GM04504 (cell line): ENCODE data around the gene LSP1.

Experiments used
- DNase-seq: peaks from one replicate; pipeline ENCODE4 v3.0.0-alpha.2; 2012; ENCODE audit warnings: low read depth

LSP1 gene

DNA sequence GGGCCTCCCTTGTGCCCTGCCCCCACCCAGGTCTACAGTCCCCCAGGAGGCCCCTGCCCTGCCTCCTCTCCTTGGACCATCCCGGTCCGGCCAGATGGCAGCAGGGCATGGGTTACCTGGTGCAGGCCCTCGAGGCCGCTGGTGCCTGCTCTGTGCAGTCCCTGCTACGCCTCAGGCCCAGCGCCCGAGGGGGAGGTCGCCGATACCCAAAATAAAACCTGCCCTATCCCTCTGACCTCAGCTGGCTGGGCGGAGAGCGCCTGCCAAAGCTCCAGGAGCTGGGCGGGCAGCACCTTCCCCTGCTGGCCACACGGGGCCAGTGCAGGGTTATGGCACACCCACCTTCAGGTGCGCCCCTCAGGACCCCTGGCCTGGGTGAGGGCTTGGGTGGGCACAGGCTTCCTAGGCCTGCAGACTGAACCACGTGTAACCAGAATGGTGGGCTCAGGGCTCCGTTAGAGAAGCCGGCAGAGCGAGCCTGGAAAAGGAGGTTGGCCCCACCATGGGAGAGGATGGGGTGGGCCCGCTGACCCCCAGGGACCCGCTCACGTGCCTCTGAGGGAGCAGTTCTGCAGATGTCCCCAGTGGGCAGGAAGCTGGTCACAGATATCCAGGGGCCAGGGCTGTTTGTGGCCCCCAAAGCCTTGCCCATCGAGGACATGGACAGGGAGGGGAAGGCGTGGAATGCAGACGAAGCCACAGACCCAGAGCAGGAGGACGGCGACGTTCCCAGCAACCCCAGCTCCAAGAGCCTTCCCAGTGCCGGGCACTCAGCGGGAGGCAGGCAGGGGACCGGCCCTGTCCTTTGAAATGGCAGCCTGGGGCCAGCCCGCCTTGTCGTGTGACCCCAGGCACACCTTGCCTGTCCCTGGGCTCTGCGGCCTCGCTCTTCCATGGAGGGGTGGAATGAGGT lies 64.9 kb downstream of the LSP1 start:
- DNase-seq: no peak

DNA sequence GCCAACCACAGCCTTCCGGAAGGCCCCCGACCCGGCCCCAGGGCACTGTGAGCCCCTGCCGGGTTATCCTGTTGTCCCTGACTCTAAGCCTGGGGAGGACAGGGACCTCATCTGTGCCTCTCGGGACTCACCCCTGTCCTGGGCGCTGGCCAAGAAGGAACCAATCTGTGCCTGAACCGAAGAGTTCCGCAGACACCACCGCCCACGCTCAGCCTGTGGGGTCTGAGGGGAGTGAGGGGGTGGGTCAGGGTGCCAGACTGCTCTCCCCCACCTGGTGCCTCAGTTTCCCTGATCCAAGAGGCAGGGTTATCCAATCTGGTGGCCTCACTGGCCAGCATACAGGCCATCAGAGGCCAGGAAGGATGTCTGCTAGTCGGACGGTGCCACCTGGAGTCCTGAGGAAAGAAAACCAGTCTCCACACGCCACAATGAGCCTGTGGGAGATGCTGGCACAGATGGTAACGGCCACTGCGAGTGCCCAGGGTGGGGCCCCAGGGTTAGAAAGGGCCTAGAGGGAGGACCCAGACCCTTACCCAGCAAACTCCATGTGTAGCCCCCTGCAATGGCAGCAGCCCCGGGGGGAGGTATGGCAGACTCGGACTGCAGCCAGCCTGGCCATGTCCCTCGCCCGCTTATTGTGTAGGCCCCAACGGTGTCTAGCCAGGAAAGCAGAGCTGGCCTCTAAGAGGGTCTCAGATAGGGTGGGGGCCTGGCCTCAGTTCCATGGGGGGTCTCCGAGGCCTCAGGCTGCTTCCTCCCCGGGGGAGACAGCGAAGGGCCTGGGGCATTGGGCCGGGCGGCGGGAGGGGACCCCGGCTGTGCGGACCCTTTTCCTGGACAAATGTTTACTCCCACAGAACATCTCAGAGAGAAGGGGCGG lies 65.8 kb downstream of the LSP1 start:
- DNase-seq: no peak

DNA sequence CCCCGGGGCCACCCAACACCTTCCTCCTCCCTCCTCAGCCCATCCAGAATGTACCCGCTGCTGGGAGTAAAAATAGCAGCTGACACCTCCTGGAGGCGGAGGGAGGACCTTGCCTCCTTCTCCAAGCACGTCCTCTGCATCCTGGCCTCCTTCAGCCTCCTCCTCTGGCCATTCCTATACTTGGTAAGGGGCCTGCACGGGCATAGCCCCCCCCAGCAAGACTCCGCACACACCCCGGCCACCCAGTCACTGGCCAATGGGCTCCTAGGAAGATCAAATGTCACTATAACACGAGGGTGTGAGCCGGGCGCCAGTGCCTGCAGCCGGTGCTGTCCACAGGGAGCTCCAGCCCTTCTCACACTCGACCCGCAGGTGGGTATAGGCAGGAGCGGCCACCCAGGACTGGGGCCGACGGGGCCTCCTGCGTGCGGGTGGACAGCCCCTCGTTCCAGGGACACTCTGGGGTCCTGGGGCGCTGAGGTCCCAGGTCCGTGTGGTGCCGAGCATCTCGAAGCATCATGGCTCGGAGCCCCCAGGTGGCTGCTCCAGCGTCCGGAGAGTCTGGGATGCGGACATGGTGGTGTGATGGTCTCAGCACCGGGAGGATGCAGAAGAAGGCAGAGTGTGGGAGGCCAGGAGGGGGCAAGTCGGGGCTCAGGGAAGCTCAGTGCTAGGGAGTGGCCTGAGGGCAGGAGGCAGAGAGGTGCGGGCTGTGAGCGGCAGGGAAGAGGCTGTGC lies 66.7 kb downstream of the LSP1 start, which contains the start of gene TNNT3:
Gene TNNT3, plus strand, starts transcription at position 313 of the 737 bp plus-strand sequence. CDS start 3,172 bp downstream, outside the sequence.
- DNase-seq: no peak

DNA sequence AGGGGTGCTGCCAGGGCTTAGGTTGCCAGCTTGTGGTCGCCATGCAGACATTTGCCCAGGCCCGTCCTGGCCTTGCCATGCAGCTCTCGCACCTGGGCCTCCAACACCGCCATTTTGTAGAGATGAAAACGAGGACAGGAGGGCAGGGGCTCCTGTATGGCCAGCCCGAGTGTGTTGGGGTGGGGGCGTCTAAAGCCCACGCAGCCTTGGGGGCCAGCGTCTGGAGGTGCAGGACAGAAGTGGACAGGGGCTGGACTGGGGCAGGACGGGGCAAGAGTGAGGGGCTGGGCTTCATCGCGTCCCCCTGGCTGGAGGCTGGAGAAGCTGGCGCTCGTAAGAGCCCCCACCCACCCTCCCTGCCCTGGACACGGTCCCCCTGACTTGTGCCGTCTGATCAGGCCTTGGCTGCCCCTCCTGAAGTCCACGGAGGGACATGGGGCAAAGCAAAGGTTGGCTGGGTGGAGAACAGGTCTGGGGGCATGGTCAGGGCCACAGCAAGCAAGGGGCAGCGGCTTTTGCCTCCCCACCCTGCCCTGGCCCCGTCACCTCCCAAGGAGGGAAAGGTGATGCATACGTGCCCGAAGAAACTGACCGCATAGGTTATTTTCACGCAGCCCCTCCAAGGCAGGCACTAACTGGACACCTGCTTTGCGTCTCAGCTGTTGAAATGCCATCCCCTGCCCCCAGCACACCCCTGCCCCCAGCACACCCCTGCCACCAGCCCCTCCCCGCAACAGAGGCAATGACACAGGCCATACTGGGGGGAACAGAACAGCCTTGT lies 67.4 kb downstream of the LSP1 start:
- no peak for DNase-seq

DNA sequence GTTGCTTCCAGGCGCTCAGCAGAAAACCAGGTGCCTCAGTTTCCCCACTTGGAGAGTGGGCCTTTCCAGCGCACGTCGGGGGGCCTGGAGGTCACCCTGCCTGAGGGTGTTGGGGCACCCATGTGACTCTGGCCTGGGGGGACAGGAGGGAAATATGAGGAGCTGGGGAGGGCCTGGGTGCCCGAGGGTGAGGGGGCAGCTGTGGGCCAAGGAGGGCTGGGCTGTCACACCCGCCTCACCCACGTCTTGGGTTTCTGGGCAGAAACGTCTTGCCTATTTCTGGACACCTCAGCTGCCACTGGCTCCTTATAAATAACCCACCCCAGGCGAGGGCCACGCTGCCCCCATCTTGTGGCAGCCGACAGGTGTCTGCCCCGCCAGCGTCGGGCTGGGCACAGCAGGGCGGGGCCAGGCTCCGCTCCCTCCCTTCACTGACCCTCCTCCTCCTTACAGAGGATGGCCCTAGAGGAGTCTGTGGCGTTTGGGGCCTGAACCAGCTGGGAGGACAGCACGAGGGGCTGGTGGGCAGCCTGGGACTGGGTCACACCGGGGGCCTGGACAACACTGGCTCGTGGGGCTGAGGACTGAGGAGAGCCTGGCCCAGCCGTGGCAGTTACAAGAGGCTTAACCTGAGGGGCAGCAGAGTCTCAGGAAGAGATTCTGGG lies 68.2 kb downstream of the LSP1 start:
- DNase-seq: no peak

DNA sequence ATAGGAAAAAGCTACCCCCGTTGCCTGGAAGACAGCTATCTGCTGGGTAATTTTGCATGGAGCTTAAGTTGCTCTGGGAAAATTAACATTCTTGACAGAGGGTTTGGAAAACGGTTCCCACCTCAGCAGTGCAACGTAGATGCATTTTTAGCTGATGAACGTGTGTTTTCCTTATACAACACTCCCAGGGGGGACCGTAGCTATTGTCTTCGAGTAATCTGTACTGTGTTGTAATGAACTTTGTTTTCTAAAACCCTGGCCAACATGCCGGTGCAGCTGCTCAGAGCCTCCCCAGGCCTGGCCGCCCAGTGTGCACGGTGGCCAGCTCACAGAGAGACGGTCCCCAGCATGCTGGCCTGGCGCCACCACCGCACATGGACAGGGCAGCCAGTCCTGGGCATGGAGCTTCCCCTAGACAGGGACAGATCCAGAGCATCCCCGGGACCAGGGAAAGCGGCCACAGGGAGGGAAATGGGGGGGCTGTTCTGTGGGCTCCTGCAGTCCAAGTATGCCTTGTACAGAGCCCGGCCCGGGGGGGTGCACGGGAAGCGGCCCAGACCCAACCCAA lies 68.8 kb downstream of the LSP1 start:
- DNase-seq: peak; percentile 3

DNA sequence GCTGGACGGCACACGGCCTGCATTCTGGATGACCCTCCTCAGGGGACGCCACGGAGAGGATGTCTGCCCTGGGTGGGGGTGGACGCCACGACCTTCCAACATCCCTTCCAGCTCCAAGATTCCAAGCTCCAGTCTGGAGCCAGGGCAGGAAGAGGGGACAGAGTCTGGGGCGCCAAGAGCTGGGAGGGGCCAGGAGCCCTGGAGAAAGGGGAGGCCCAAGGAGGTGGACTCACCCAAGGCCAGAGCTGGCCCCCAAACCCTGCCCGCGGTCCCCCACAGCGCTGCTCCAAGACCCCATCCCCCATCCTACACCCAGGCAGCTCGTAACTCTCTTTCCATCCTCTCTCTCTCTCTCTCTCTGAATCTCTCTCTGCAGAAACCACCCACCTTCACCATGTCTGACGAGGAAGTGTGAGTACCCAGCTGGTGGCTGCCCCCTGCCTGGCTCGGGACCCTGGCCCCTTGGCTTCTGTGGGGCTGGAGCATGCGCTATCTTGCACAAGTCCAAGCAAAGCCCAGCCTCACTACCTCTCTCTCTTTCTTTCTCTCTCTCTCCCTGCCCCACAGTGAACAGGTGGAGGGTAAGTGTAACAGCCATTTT lies 69.7 kb downstream of the LSP1 start:
- no peak for DNase-seq

DNA sequence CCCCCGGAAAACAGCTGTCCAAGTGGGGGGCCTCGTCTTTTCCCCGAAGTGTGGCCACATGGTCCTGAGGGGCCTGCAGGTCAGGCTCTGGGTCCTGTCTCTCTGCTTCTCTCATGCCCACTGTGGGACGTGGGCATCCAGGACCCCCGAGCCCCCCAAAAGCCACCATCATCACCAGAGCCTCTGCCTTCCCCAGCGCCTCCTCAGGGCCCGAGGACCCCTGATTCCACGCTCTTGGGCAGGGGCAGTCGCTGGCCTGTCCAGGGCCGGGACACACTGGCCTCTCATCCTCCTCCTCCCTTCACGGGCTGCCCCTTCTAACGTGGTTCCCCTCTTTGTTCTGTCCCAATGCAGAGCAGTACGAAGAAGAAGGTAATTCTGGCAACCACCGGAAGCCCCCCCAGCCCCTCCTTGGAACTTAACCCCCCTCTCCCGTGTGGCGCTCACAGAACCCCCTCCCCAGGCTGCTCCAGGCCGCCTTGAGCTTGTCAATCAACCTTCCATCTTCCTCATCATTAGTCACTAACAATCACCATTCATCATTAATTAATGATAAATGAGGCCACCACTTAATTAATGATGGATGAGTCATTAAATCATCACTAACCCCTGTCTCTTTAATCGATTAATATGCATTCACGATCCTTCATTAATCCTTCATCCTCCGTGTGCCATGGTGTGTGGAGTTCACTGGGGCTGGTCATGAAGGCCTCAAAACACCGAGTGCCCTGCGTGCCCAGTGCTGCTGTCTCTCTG lies 70.5 kb downstream of the LSP1 start:
- no peak for DNase-seq

DNA sequence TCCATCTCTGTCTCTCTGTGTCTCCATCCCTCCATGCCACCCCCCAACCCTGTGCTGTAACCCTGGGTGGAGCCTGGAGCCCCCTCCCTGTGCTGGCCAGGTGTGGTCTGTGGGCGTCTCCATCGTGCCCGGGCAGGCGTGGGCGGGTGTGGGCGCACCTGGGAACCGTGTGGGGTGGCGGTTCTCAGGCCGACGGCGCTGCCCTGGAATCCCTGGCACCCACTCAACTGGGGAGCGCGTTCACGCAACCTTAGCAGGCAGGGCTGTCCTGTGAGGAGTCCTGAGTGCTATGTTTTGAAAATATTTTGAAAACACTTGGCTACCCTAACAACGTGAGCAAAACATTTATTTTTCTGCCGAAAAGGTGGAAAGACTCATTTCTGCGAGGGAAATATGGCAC lies 71.3 kb downstream of the LSP1 start:
- no peak for DNase-seq

DNA sequence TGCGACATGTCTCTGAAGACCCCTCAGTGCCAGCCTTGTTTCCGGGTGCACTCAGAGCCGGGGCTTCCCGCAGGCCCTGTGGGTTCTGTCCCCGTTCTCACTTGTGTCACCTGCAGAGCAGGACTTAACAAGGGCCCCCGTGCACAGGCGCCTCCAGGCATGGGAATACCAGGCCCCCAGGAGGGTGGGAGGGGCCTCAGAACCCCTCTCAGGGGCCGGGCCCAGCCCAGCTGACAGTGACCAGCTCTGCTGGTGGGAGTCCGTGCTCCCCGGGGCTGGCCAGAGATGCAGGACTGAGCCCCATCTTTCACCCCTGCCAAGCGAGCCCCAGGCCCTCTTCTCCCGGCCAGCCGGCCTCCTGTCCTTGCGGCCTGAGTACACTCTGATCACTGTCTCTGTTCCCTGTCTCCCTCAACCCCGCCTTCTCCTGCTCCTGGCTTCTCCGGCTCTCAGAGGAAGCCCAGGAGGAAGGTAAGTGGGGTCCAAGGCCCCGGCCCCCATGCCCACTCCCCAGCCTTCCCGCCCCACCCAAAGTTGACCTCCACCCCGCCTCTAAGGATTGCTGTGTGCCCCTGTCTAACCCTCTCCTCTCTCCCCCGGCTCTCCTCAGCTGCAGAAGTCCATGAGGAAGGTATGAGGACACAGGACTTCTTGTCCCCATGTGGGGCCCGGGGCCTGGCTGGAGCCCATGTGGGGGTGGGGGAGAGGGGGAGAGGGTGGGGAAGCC lies 71.9 kb downstream of the LSP1 start:
- DNase-seq: no peak

DNA sequence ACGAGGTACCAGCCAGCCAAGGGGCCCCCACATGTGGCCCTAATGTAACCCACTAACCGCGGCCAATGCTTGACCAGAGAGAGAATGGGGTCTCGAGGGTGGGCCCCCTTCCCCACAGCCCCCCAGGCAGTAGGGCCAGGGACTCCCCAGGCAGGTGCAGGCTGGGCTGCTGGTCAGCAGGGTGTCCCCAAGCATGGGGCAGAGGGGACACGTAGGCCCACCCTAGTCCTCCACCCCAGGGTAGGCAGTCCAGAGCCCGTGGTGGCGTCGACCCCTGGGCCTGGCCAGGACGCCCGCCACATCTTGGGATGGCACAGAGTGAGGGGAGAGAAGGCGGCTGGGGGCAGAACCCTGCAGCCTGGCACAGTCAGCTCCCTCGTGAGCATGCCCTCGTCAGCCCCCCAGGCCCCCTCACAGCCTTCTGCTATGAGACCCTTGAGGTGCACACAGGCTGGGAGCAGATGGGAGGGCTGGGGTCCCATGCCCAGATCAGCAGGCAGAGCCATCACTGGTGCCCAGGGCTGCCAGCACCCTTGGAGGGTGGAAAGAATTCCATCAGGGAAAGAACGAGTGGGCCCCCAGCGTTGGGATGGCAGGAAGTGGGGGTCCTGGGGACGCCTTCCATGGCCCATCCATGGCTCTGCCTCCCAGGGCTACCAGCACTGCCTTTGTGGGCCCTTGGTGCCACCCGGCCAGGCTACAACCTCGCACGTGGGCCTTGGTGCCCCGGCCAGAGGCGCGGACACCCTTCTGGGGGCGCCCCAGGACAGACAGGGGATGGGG lies 72.7 kb downstream of the LSP1 start:
- DNase-seq: no peak

DNA sequence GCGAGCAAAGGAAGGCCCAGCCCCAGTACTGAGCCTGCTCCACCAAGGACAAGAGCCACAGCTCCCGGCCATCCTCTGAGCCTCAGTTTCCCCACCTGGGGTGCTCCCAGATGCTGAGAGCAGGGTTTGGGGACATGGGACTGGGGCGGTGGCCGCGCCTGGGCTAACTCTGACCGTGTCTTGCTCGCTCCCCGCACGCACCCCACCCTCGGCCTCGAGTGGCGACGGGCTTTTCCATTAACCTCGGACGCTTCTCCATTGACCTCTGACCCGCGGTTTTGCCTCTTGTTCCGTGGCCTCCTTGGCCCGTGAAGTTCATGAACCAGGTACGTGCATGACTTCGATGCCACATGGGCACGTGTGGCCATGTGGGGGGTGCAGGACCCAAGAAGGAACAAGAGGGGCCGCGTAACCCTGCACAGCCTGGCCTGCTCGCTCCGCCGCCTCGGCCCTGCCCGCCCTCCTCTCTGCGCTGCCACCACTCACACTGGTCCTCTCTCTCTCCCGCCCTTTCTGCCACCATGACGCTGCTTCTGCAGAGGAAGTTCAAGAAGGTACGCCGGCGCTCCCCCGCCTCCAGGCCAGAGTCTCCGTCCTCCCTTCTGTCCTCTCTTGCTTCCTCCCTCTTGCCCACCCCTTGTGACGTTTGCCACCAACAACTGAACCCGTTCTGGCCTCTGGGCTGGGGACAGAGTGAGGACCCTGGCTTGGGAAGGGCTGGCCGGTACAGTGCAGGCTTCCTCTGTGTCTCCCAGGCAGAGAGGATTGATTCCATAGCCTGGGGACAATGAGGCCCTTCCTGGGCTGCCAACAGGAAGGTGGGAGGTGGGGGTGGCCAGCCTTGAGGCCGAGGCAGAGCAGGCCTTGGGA lies 73.5 kb downstream of the LSP1 start:
- no peak for DNase-seq

DNA sequence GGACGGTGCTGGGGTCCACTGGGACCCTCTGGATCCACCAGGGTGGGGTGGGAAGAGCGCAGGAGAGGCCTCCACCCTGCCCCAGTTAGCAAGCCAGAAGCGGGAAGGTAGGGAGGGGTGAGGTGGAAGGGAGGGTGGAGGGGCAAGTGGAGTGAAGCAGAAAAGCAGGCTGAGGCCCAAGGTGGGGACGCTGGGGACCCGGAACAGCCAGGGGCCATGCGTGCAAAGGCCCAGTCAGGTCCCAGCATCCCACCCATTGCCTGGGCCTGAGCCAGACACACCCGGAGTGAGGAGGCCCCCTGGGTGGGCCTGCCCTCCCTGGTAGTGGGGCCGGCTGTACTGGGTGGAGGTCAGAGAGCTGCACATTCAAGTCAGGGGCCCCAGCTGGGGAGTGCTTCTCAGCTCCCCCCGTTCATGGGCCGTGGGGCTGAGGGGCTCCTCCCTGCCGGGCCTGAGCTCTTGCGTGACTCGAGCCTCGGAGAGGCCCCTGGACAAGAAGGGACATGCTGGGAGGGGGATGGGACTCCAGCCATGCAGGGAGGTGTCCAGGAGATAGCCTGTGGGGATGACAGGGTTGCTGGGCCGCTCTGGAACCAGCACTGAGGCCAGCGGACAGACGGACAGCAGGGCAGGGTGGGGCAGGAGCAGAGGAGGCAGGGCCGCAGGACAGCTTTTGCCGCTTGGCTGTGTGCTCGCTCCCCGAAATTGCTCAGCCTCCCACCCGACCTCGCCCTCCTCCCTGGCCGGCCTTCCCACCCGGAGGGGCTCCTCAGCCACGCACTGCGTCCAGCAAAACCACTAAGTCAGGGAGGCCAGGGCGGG lies 74.4 kb downstream of the LSP1 start:
- no peak for DNase-seq

DNA sequence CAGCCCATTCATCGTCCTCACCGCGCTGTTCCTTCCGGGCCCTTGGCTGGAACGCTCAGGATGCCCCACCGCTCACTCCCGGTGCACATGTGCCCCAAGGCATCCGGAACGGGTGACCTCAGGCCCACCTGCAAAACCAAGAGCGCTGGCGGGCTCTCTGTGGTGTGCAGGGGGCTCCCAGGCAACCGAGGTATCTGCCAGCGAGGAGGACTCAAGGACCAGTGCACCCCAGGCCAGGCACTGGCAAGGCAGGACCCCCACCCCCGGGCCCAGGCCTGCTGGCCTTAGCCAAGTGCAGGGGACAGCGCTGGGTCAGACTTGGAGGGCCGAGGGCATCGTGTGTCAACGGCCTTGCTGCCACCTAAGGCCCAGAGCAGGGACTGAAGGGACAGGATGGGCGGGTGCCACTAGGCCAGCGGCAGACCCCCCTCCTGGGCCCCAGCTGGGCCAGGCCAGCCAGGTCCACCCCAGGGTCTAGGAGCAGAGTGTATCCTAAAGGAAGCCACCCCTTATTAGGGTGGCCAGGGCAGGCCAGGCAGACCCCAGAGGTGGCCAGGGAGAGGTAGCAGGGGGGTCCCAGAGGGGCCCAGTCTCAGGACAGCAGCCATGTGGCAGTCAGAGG lies 75.1 kb downstream of the LSP1 start:
- DNase-seq: no peak

DNA sequence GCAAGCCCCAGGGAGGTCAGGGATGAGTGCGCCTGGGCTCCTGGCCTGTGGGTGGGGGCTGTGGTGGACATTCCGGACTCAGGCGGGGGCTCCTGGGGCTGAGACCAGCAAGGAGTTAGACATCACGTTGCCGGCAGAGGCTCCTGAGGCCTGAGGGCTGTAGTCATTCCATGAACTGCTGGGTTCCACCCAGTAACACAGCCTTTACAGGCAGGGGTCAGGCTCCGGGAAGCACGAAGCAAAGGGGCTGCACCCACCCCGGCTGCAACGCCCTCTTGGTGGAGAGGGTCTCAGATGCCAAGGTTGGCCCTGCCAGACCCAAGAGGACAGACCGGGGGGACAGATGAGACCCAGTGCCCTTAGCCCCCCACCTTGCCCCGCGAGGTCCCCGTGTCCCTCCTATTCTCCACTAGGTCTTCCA lies 75.6 kb downstream of the LSP1 start:
- no peak for DNase-seq
